ENCODE data around the gene MYO15B.

MYO15B gene

GRCh38 chr17:75614006-75614405, 26.4 kb downstream of the MYO15B start:
- Histone ChIP-seq H3K27ac (replicated peaks) (no peak overlapping the region), H3K27me3 (ENCODE audit: insufficient read depth, poor library complexity, severe bottlenecking) (no peaks in the 10 kb centered on the region), H3K4me3 (replicated peaks; ENCODE audit: insufficient read depth, low read length) (no peak overlapping the region)
- TF ChIP-seq CTCF (IDR thresholded peaks at IDR 0.05; ENCODE audit: insufficient read depth, low read length) (no peak), GABPA (IDR thresholded peaks at IDR 0.05; ENCODE audit: low read depth) (no peak), SPI1 (IDR thresholded peaks at IDR 0.05; ENCODE audit: borderline replicate concordance, low read depth) (no peak), POLR2AphosphoS5 (IDR thresholded peaks at IDR 0.05; ENCODE audit: low read depth) (no peak), REST (IDR thresholded peaks at IDR 0.05; ENCODE audit: insufficient replicate concordance, low read depth) (no peak)
- DNase-seq (ENCODE audit: low read depth in 1 of 2, low spot score in 1 of 2), result no peak

GRCh38 chr17:75614556-75615270, 27.1 kb downstream of the MYO15B start:
- TF ChIP-seq GABPA (IDR thresholded peaks at IDR 0.05; ENCODE audit: low read depth) (no peak), POLR2AphosphoS5 (IDR thresholded peaks at IDR 0.05; ENCODE audit: low read depth) (no peak), REST (IDR thresholded peaks at IDR 0.05; ENCODE audit: insufficient replicate concordance, low read depth) (no peak), CTCF (IDR thresholded peaks at IDR 0.05; ENCODE audit: insufficient read depth, low read length) (no peak), SPI1 (IDR thresholded peaks at IDR 0.05; ENCODE audit: borderline replicate concordance, low read depth) (no peak)
- no peak overlapping the region for H3K27ac ChIP-seq (replicated peaks)
- DNase-seq (ENCODE audit: low read depth in 1 of 2, low spot score in 1 of 2), result no peak
- H3K4me3 ChIP-seq (replicated peaks; ENCODE audit: insufficient read depth, low read length), result no peak overlapping the region
- no peaks in the 10 kb centered on the region for H3K27me3 ChIP-seq (ENCODE audit: insufficient read depth, poor library complexity, severe bottlenecking)

- Histone ChIP-seq H3K27me3 (ENCODE audit: insufficient read depth, poor library complexity, severe bottlenecking) (no peaks in the 10 kb centered on the region), H3K4me3 (replicated peaks; ENCODE audit: insufficient read depth, low read length) (no peak overlapping the region), H3K27ac (replicated peaks) (no peak overlapping the region)
- no peak for DNase-seq (ENCODE audit: low read depth in 1 of 2, low spot score in 1 of 2)
- TF ChIP-seq REST (IDR thresholded peaks at IDR 0.05; ENCODE audit: insufficient replicate concordance, low read depth), result no peak
- no peak for TF ChIP-seq CTCF (IDR thresholded peaks at IDR 0.05; ENCODE audit: insufficient read depth, low read length)
- no peak for TF ChIP-seq SPI1 (IDR thresholded peaks at IDR 0.05; ENCODE audit: borderline replicate concordance, low read depth)
- no peak for TF ChIP-seq POLR2AphosphoS5 (IDR thresholded peaks at IDR 0.05; ENCODE audit: low read depth)
- no peak for TF ChIP-seq GABPA (IDR thresholded peaks at IDR 0.05; ENCODE audit: low read depth)
Observed at GRCh38 chr17:75615301-75615700, 27.7 kb downstream of the MYO15B start.
